Measurements from ENCODE around the gene MAPK11.

MAPK11 gene

GRCh38 chr22:50296658-50297490, 26.7 kb upstream of the MAPK11 start:
- in situ Hi-C loops (cut with MboI; ENCODE audit: low sequenced_read_pairs) = no loop called here

- in situ Hi-C loops (cut with MboI; ENCODE audit: low sequenced_read_pairs) = no loop called here
These were observed 24.1 kb upstream of the MAPK11 start for GRCh38 chr22:50294319-50294656.

GRCh38 chr22:50293441-50294318, 23.5 kb upstream of the MAPK11 start:
- in situ Hi-C loops (cut with MboI; ENCODE audit: low sequenced_read_pairs) = no loop called here

- in situ Hi-C loops (cut with MboI; ENCODE audit: low sequenced_read_pairs) = no loop called here
These were observed 22.7 kb upstream of the MAPK11 start for GRCh38 chr22:50292643-50293440.

GRCh38 chr22:50289942-50290630, 19.9 kb upstream of the MAPK11 start:
- in situ Hi-C loops (cut with MboI; ENCODE audit: low sequenced_read_pairs) = no loop called here

- in situ Hi-C loops (cut with MboI; ENCODE audit: low sequenced_read_pairs) = no loop called here
These were observed 19.2 kb upstream of the MAPK11 start for GRCh38 chr22:50289151-50289941.

- in situ Hi-C loops (cut with MboI; ENCODE audit: low sequenced_read_pairs) = no loop called here
These were observed 17.6 kb upstream of the MAPK11 start for GRCh38 chr22:50287731-50288130.

GRCh38 chr22:50286701-50287318, 16.6 kb upstream of the MAPK11 start:
- in situ Hi-C loops (cut with MboI; ENCODE audit: low sequenced_read_pairs) = no loop called here

- in situ Hi-C loops (cut with MboI; ENCODE audit: low sequenced_read_pairs) = no loop called here
These were observed 16.1 kb upstream of the MAPK11 start for GRCh38 chr22:50286275-50286674.

GRCh38 chr22:50285568-50286229, 15.5 kb upstream of the MAPK11 start:
- in situ Hi-C loops (cut with MboI; ENCODE audit: low sequenced_read_pairs) = no loop called here

GRCh38 chr22:50284479-50284878, 14.3 kb upstream of the MAPK11 start:
- in situ Hi-C loops (cut with MboI; ENCODE audit: low sequenced_read_pairs) = no loop called here

- in situ Hi-C loops (cut with MboI; ENCODE audit: low sequenced_read_pairs) = no loop called here
These were observed 13.6 kb upstream of the MAPK11 start for GRCh38 chr22:50283821-50284220.

GRCh38 chr22:50282361-50283155, 12.4 kb upstream of the MAPK11 start:
- in situ Hi-C loops (cut with MboI; ENCODE audit: low sequenced_read_pairs) = no loop called here

GRCh38 chr22:50281957-50282356, 11.8 kb upstream of the MAPK11 start:
- in situ Hi-C loops (cut with MboI; ENCODE audit: low sequenced_read_pairs) = no loop called here

GRCh38 chr22:50281384-50281760, 11.2 kb upstream of the MAPK11 start:
- in situ Hi-C loops (cut with MboI; ENCODE audit: low sequenced_read_pairs) = no loop called here

- in situ Hi-C loops (cut with MboI; ENCODE audit: low sequenced_read_pairs) = no loop called here
These were observed 10.7 kb upstream of the MAPK11 start for GRCh38 chr22:50280708-50281383.

- in situ Hi-C loops (cut with MboI; ENCODE audit: low sequenced_read_pairs) = no loop called here
These were observed 10.0 kb upstream of the MAPK11 start for GRCh38 chr22:50280022-50280707.
